Stimulated activated CD4-positive, alpha-beta T cell treated with anti-CD3 and anti-CD28 coated beads, Interleukin-12 subunit alpha, Interleukin-12 subunit beta, amount 100 ng/mL, for 4 hours (primary cell): ENCODE measurements around the gene GPR68.
"Not testable (repeated sequence)": the region's sequence is repeated elsewhere in the genome, so short reads cannot be mapped to it uniquely, and the experiment has no call there.

Source experiments
- DNase-seq: peaks from one replicate; pipeline ENCODE4 v3.0.0-alpha.2; 2020

GPR68 gene

GRCh38 chr14:91272341-91273272 is 28.1 kb upstream of the GPR68 start:
- no peak for DNase-seq

GRCh38 chr14:91271639-91272038 is 27.1 kb upstream of the GPR68 start:
- DNase-seq, result no peak

- no peak for DNase-seq
Observed at GRCh38 chr14:91270619-91271018, 26.1 kb upstream of the GPR68 start.

DNA sequence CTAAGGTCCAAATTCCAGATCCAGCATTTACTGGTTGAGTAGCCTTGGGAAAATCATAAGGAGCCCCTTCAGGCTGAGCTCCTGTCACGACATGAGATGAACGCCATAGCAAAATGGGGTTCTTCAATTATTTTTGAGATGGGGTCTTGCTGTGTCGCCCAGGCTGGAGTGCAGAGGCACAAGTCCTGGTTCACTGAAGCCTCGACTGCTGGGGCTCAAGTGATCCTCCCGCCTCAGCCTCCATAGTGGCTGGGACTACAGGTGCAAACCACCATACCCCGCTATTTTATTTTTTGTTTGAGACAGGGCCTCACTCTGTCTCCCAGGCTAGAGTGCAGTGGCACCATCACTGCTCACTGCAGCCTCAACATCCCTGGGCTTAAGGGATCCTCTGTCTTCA is 25.7 kb upstream of the GPR68 start:
- DNase-seq, result no peak

- no peak for DNase-seq
Observed at GRCh38 chr14:91269076-91269991, 24.8 kb upstream of the GPR68 start.

GRCh38 chr14:91267965-91268437 is 23.5 kb upstream of the GPR68 start:
- no peak for DNase-seq

- DNase-seq, result not testable (repeated sequence)
Observed at GRCh38 chr14:91266276-91266675, 21.8 kb upstream of the GPR68 start.

DNA sequence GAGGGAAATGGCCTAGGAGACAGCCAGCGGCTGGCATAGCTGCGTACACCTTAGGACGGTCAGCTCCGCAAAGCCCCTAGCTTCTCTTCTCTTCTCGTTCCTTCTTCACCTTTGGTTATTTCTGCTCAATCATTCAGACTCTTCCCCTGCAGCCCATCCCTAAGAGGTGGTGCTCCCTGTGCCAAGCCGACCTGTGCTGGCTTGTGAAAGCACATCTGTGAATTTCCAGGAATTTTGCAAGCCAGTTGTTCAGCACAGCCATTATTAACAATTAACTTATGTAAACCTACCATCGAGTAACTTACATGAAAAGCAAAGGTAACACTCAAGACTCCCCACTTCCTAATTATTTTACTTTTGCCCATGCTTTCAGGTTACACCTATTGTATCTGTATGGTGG is 20.9 kb upstream of the GPR68 start:
- no peak for DNase-seq

DNA sequence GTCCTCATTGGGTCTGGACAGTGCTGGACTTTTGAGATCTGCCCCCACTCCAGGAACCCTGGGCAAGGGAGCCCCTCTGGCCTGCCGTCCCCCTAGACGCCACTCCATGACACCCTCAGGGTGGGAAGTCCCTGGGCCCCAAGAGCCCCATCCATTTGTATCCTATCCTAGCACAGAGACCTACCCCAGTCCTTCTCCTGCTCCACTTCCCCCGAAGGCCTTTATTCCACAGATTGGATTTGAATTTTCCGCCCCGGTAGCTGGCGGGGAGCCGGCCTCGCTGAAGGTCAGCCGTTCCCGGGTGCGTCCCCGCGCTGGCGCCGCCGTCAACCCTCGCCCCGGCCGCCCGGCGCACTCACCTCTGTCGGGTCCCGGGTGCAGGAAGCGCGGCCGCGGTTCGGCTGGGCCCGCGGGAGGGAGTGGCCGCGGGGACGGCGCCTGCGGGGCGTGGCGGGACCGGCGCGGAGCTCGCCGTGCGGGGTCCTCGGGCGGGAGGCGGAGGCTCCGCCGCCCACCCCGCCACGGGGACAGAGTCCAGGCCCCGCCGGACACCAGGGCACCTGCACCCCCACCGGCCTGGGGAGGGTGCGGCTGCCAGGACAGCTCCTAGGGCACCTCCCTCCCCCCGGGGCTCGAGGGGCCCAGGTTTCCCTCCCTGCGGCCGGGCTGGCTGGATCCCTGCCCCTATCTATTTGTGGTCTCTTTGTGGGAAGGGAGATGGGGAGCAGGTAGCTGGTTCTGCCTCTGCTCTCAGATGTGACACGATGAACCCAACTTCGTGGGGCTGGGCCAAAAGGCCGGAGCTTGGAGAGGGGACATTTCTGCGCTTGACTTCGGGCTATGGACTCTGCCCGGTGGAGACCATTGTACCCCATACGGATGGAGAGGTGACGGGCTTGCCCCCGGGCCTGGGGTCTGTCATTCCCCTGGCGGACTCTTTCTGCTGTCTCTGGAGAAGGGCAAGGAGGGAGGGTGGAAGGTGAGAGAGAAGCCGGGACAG is 19.9 kb upstream of the GPR68 start:
- DNase-seq, result no peak

DNA sequence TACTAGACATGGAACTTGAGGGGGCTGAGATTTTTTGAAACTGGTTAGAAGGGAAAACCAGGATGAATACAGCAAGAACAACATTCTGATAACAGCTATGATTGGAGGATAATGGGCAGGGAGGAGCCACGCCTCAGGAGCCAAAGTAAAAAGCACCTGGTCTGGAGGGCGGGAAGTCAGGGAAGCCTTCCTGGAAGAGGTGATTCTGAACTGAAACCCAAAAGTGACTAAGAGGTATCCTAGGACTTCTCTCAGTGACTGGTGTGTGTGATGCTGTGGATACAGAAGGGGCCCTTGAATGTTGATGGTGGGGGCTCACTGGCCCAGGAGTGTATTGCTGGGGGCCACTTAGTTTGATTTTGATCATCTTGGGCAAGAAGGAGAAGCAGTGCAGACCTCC is 18.8 kb upstream of the GPR68 start:
- DNase-seq, result no peak

GRCh38 chr14:91261986-91262549 is 17.6 kb upstream of the GPR68 start:
- no peak for DNase-seq

DNA sequence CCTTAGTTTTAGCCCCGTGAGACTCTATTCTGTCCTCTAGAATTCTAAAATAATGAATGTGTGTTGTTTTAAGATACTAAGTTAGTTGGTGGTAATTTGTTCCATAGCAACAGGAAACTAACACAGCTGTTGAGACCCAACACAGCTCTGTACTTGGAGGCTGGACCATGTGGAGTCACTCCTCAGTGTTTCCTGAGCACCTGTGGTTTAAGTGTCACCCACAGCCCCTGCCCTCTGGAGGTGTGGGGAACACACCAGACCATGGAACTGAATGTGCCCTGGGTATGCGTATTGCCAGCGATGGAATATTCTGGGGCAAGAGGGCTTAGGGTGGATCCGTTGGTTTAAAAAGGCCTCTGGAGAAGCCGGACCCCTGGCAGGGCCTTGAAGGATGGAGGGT is 16.6 kb upstream of the GPR68 start:
- DNase-seq, result no peak

GRCh38 chr14:91258876-91259275 is 14.4 kb upstream of the GPR68 start:
- no peak for DNase-seq

- DNase-seq, result no peak
Observed at GRCh38 chr14:91258011-91258618, 13.6 kb upstream of the GPR68 start.

DNA sequence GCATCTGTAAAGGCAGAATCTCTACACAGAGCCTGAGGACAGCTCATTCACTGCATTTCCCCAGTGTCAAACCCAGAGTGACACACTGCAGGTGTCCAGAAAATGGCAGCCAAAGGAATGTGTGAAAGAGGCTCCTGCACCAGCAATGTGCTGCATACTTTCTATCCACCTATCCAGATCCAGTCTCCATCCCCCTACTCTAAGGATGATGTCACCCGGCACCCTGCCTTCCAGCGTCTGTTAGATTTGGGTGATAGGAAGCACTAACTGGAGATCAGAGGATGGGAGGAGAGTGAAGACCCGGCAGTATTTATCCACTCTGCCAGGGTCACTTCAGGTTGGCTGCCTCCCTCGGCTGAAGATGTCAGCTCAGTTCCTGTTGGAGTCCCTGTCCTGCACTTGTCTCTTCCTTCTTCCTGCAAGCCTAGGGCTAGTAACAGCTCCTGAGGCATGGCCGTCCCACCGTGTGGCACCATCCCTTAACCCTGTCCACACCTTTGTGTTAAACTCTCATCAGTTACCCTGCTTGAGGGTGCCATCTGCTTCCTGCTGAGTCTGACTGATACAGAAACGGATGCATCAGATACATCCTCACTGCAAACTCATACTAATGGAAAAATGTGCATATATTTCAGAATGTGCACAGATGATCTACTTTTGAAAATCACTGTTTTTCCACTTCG is 13.0 kb upstream of the GPR68 start:
- DNase-seq, result no peak

DNA sequence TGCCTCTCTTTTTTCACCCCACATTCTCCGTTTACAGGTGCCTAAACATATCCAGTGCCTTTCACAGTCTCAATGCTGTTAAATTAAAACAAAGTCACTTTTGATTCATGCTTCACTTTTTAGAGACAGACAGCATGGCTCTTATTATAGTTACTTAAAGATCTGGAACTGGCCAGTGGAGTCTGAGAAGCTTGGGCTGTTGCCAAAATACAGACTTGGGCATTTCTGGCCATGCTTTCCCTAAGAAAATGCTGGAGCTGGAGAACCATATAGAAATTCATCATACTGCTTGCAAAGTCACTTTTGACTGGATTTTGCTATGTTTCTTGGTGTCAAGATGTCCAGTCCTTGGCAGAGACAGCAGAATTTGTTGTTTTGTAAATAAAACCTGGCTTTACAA is 12.2 kb upstream of the GPR68 start:
- DNase-seq, result no peak

DNA sequence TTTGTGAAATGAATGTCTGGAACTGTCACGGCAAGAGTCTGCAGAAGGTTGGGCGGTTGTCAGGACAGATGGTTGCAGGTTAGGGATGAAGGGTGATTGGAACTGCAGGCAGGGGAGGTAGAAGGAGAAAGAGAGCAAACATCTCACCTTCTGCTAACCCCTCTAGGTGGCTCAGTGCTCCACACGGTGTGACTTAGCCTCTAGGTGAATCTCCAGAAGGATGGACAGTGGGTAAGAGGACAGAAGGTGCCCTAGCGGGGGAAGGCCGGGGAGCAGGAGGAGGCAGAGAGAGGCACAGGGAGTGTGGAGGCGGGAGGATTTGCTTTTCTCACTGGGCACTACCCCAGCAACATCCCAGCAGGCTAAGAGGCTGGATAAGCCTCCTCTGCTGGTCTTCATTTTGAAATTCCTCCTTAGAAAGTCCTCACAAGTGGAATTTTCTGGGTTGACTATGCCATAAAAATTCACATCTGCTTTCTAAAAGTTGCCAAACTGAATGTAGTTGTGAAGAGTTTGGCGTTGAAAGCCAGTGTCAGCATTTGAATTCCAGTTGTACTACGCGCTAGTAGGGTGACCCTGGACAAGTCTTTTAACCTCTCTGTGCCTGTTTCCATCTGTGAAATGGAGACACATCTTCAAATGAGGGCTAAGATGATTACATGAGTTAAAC is 10.7 kb upstream of the GPR68 start:
- DNase-seq, result no peak

GRCh38 chr14:91254461-91254860 is 10.0 kb upstream of the GPR68 start:
- no peak for DNase-seq

GRCh38 chr14:91253795-91254323 is 9.4 kb upstream of the GPR68 start:
- no peak for DNase-seq
